Stomach (tissue), 9 donors: Measurements from ENCODE around the gene KLC3. TPM values are rescaled to one million over a fixed set of nuclear protein-coding genes. Genes with fewer than 3 reads are reported as not detected.

Experiments used
- DNase-seq, 2 donors: peaks; one replicate each; pipeline versions ENCODE4 v3.0.0 to v3.0.0-alpha.2; 2013 to 2019
- H3K27ac ChIP-seq, 5 donors: fragments of 200-600 bp in 4 of 5; sonication (generic) in 4 of 5; one replicate each; pipeline ENCODE4 v1.5.1; 2013 to 2019; ENCODE audit warnings: mild to moderate bottlenecking in 1 of 5, moderate library complexity in 1 of 5
- H3K27me3 ChIP-seq, 3 donors: fragments of 200-600 bp; sonication (generic); one replicate each; pipeline ENCODE4 v1.5.1; 2017 to 2019; ENCODE audit warnings: mixed run types in 1 of 3
- H3K36me3 ChIP-seq, 4 donors: fragments of 200-600 bp; sonication (generic); 1 replicate in 3 of 4; 2 replicates in 1 of 4; pipeline ENCODE4 v1.5.1; 2016 to 2019
- H3K4me1 ChIP-seq, 4 donors: fragments of 200-600 bp; sonication (generic); one replicate each; pipeline ENCODE4 v1.5.1; 2016 to 2019
- H3K4me3 ChIP-seq, 4 donors: fragments of 200-600 bp; sonication (generic) in 3 of 4; one replicate each; pipeline ENCODE4 v1.5.1; 2016 to 2019; ENCODE audit warnings: mild to moderate bottlenecking in 1 of 4
- H3K9me3 ChIP-seq, 4 donors: fragments of 200-600 bp; sonication (generic); one replicate each; pipeline ENCODE4 v1.5.1; 2016 to 2019
- EP300 ChIP-seq: sonication (generic); formaldehyde crosslinking; IDR thresholded peaks from one replicate; pipeline ENCODE4 v1.6.1; 2017; ENCODE audit warnings: antibody characterized with exemption
- POLR2A ChIP-seq, 4 donors: fragments of 450-650 bp; IDR thresholded peaks; one replicate each; pipeline ENCODE4 v1.6.1; 2016; ENCODE audit warnings: antibody characterized with exemption in 4 of 4, control low read depth in 2 of 4, mild to moderate bottlenecking in 1 of 4, moderate library complexity in 1 of 4
- POLR2AphosphoS5 ChIP-seq, 3 donors: sonication (generic); formaldehyde crosslinking; IDR thresholded peaks; one replicate each; pipeline ENCODE4 v1.6.1; 2016; ENCODE audit warnings: antibody characterized with exemption in 3 of 3
- WGBS, 5 donors: extraction: QIAGEN DNeasy Blood & Tissue Kit in 3 of 5; methylation state at CpG; one replicate each; pipeline versions ENCODE4 v1.1.5 to v1.1.7; 2013 to 2018; 5-methylcytosine and 5-hydroxymethylcytosine counted together
- intact Hi-C: fragments of 100-400 bp; cut with DNase I; formaldehyde crosslinking; loops from one replicate; pipeline ENCODE4 v1.15.1; 2023; ENCODE audit warnings: low total_unique reads
- polyA plus RNA-seq, 3 donors: library from polyadenylated mRNA; stranded (reverse); fragments of 200-250 nt; gene quantifications; one replicate each; pipeline ENCODE4 v1.2.3, GENCODE V29; 2013
- total RNA-seq, 5 donors: library from RNA; depleted of rRNA; stranded (reverse); fragments of >200 nt; gene quantifications; one replicate each; pipeline versions ENCODE4 v1.1.0 to v1.2.3, GENCODE V29; 2014 to 2016
- TF ChIP-seq, protein P1 (sequence below), 7 experiments: fragments of 450-650 bp in 4 of 7; fragments of 200-600 bp in 3 of 7; sonication (generic) in 3 of 7; IDR thresholded peaks; one replicate each; pipeline ENCODE4 v1.5.1; 2016 to 2019; ENCODE audit warnings: antibody characterized with exemption in 7 of 7, control low read depth in 2 of 7, mild to moderate bottlenecking in 1 of 7
- donor health status: healthy with polysubstance abuse.
- donor health status: Bipolar disorder and iron deficiency.
- donor health status: healthy.

KLC3 gene
- total and polyA plus RNA-seq, 8 donors, result 0.61 to 7.0 (median 0.99) TPM; not detected in 4

DNA sequence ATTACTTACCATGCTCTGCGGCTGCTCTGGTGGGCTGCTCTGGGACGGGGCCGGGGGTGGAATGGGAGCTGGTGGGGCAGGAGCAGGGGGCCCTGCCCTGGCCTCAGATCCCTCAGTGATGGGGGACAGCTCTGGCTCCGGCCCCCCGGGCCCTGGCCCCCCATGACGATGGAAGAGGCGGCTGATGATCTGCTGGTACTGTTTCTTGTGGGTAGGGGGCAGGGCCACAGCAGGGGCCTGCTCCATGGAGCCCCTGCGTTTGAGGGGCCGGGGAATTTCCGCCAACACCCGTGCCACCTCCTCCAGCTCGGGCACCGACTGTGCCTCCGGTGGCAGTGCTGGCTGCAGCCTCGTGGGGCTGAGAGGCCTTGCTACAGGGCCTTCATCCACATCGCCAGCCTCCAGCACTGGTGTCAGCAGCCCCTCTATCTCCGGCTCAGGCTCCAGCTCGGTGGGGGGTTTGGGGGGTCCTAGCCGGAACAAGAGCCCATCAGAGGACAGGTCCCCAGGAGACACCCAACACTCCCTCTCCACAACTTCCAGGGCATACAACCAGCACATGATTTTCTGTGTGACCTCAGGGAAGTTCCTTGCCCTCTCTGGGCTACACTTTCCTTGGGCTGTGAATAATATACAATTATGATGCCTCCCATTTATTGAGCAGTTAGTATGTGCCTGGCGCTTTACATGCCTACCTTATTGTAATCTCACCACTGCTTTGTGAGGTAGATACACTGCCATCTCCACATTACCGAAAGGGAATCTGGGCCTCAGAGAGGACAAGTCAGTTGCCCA lies 51.5 kb downstream of the KLC3 start:
- DNase-seq, result no peak
- no peaks in the 10 kb centered on the region for H3K9me3 ChIP-seq
- WGBS, 5 donors, result 94 to 96% (median 96%) methylated on average over 15 to 21 of the region's 21 CpGs

GRCh38 chr19:45395821-45396617 lies 55.5 kb downstream of the KLC3 start:
- Histone ChIP-seq H3K27me3 (peaks cover 0 to 28% (median 5%) of the 10 kb centered on the region in 3 donors), H3K27ac (no peak overlapping the region), H3K4me1 (peaks cover 9 to 17% (median 13%) of the 10 kb centered on the region in 4 donors), H3K4me3 (no peak overlapping the region), H3K36me3 (peaks cover 4 to 26% (median 22%) of the 10 kb centered on the region in 4 donors), H3K9me3 (no peaks in the 10 kb centered on the region)
- 64 to 76% (median 74%) methylated on average over 48 to 59 of the region's 59 CpGs for WGBS, 5 donors
- TF ChIP-seq EP300 (no peak), POLR2A (IDR thresholded peaks at IDR 0.05) (no peak), POLR2AphosphoS5 (IDR thresholded peaks at IDR 0.05) (no peak)
- TF ChIP-seq, protein P1, sequence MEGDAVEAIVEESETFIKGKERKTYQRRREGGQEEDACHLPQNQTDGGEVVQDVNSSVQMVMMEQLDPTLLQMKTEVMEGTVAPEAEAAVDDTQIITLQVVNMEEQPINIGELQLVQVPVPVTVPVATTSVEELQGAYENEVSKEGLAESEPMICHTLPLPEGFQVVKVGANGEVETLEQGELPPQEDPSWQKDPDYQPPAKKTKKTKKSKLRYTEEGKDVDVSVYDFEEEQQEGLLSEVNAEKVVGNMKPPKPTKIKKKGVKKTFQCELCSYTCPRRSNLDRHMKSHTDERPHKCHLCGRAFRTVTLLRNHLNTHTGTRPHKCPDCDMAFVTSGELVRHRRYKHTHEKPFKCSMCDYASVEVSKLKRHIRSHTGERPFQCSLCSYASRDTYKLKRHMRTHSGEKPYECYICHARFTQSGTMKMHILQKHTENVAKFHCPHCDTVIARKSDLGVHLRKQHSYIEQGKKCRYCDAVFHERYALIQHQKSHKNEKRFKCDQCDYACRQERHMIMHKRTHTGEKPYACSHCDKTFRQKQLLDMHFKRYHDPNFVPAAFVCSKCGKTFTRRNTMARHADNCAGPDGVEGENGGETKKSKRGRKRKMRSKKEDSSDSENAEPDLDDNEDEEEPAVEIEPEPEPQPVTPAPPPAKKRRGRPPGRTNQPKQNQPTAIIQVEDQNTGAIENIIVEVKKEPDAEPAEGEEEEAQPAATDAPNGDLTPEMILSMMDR (IDR thresholded peaks at IDR 0.05), result no peak
- no peak for DNase-seq
- intact Hi-C loops, result no loop called here

More for the DNA sequence above, 51.5 kb downstream of the KLC3 start:
- no peaks in the 10 kb centered on the region for H3K4me1 ChIP-seq
- no peak overlapping the region for H3K27ac ChIP-seq
- H3K27me3 ChIP-seq, result peaks cover 0 to 40% (median 5%) of the 10 kb centered on the region in 3 donors
- H3K36me3 ChIP-seq, result peaks cover 4 to 25% (median 22%) of the 10 kb centered on the region in 4 donors
- intact Hi-C loops, result no loop called here
- TF ChIP-seq POLR2A (IDR thresholded peaks at IDR 0.05) (no peak), POLR2AphosphoS5 (IDR thresholded peaks at IDR 0.05) (no peak), EP300 (no peak)
- TF ChIP-seq, protein P1 (IDR thresholded peaks at IDR 0.05), result no peak
- no peak overlapping the region for H3K4me3 ChIP-seq

DNA sequence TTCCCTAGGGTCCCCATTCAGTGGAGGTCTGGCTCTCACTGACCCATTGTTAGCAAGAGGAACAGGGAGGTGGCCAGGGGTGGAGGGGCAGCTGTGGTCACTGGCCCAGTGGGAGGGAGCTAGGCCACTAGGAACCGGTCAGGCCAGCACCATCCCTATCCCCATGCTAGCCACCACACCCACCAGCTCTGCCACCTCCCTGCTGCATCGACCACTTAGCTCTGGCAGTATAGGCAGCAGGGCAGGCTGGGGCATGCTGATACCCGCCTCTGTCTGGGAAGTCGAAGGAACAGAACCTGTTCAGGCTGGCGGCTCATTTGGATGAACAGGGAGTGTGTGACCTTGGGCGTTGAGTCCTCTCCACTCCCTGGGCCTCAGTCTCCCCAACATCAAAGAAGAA lies 59.6 kb downstream of the KLC3 start:
- H3K4me1 ChIP-seq, result peaks cover 34 to 48% (median 42%) of the 10 kb centered on the region in 4 donors
- DNase-seq, result no peak
- no peak overlapping the region for H3K4me3 ChIP-seq
- intact Hi-C loops, result no loop called here
- no peak for TF ChIP-seq POLR2AphosphoS5 (IDR thresholded peaks at IDR 0.05)
- no peak for TF ChIP-seq EP300
- no peak for TF ChIP-seq POLR2A (IDR thresholded peaks at IDR 0.05)
- TF ChIP-seq, protein P1 (IDR thresholded peaks at IDR 0.05), result no peak
- peaks cover 0 to 54% (median 18%) of the 10 kb centered on the region in 3 donors for H3K27me3 ChIP-seq
- no peaks in the 10 kb centered on the region for H3K9me3 ChIP-seq
- H3K36me3 ChIP-seq, result peaks cover 4 to 20% (median 18%) of the 10 kb centered on the region in 4 donors
- H3K27ac ChIP-seq, result no peak overlapping the region
- WGBS, 5 donors, result 73 to 88% (median 85%) methylated on average over 5 to 6 of the region's 6 CpGs

Other genes starting within 250 kb of the KLC3 start
- gene PPP1R37, start 247.6 kb upstream of the KLC3 start, total RNA-seq, result 100 to 1,000 TPM in 1 of 5 donors, 10 to 100 TPM in 4; 25.7 to 268 (median 55.4) TPM
- 10 to 100 TPM; 32.4 to 95.8 (median 39.7) TPM for gene PPP1R37, start 247.6 kb upstream of the KLC3 start, polyA plus RNA-seq
- gene NKPD1, start 179.8 kb upstream of the KLC3 start, total RNA-seq, result not detected
- gene NKPD1, start 179.8 kb upstream of the KLC3 start, polyA plus RNA-seq, result under 1 TPM in 1 of 3 donors, not detected in 2; 0.20 TPM
- 10 to 100 TPM in 3 of 5 donors, 1 to 10 TPM in 1, not detected in 1; 8.7 to 40.7 (median 27.8) TPM for gene TRAPPC6A, start 162.5 kb upstream of the KLC3 start, total RNA-seq
- gene TRAPPC6A, start 162.5 kb upstream of the KLC3 start, polyA plus RNA-seq, result 10 to 100 TPM; 53.5 to 59.4 (median 58.1) TPM
- 10 to 100 TPM in 2 of 5 donors, 1 to 10 TPM in 3; 3.1 to 71.0 (median 8.3) TPM for gene BLOC1S3, start 162.0 kb upstream of the KLC3 start, total RNA-seq
- gene BLOC1S3, start 162.0 kb upstream of the KLC3 start, polyA plus RNA-seq, result 1 to 10 TPM; 3.5 to 7.5 (median 4.3) TPM
- 10 to 100 TPM in 1 of 5 donors, 1 to 10 TPM in 1, under 1 TPM in 2, not detected in 1; 0.72 to 20.6 (median 1.0) TPM for gene EXOC3L2, start 95.3 kb upstream of the KLC3 start, total RNA-seq
- gene EXOC3L2, start 95.3 kb upstream of the KLC3 start, polyA plus RNA-seq, result 1 to 10 TPM; 1.1 to 2.9 (median 1.9) TPM
- gene MARK4, start 89.5 kb upstream of the KLC3 start, total RNA-seq, result 100 to 1,000 TPM in 1 of 5 donors, 10 to 100 TPM in 3, 1 to 10 TPM in 1; 8.8 to 120 (median 21.8) TPM
- gene MARK4, start 89.5 kb upstream of the KLC3 start, polyA plus RNA-seq, result 10 to 100 TPM; 12.6 to 16.2 (median 14.6) TPM
- 10 to 100 TPM in 1 of 5 donors, 1 to 10 TPM in 2, not detected in 2; 4.1 to 10.8 (median 6.2) TPM for gene CKM, start 17.9 kb upstream of the KLC3 start, total RNA-seq
- 10 to 100 TPM; 10.9 to 58.5 (median 11.3) TPM for gene CKM, start 17.9 kb upstream of the KLC3 start, polyA plus RNA-seq
- 10 to 100 TPM in 3 of 5 donors, 1 to 10 TPM in 2; 5.3 to 77.3 (median 12.0) TPM for gene ERCC2, start 29.8 kb downstream of the KLC3 start, total RNA-seq
- gene ERCC2, start 29.8 kb downstream of the KLC3 start, polyA plus RNA-seq, result 10 to 100 TPM in 1 of 3 donors, 1 to 10 TPM in 2; 6.2 to 10.5 (median 6.9) TPM
- 10 to 100 TPM in 3 of 5 donors, 1 to 10 TPM in 2; 2.4 to 44.9 (median 28.0) TPM for gene PPP1R13L, start 64.3 kb downstream of the KLC3 start, total RNA-seq
- gene PPP1R13L, start 64.3 kb downstream of the KLC3 start, polyA plus RNA-seq, result 100 to 1,000 TPM in 1 of 3 donors, 10 to 100 TPM in 1, 1 to 10 TPM in 1; 9.2 to 120 (median 11.8) TPM
- gene POLR1G, start 65.9 kb downstream of the KLC3 start, total RNA-seq, result 1 to 10 TPM in 2 of 5 donors, under 1 TPM in 1, not detected in 2; 0.55 to 5.9 (median 2.2) TPM
- gene POLR1G, start 65.9 kb downstream of the KLC3 start, polyA plus RNA-seq, result 1 to 10 TPM; 1.8 to 7.2 (median 3.4) TPM
- gene ERCC1, start 83.2 kb downstream of the KLC3 start, total RNA-seq, result 10 to 100 TPM in 4 of 5 donors, 1 to 10 TPM in 1; 7.8 to 79.3 (median 36.9) TPM
- 10 to 100 TPM; 53.9 to 66.9 (median 54.6) TPM for gene ERCC1, start 83.2 kb downstream of the KLC3 start, polyA plus RNA-seq
- gene FOSB, start 127.2 kb downstream of the KLC3 start, total RNA-seq, result 10 to 100 TPM in 2 of 5 donors, 1 to 10 TPM in 3; 1.2 to 76.8 (median 5.5) TPM
- gene FOSB, start 127.2 kb downstream of the KLC3 start, polyA plus RNA-seq, result 10 to 100 TPM in 2 of 3 donors, 1 to 10 TPM in 1; 6.9 to 20.9 (median 11.1) TPM
- 10 to 100 TPM in 2 of 5 donors, 1 to 10 TPM in 2, not detected in 1; 2.0 to 37.3 (median 10.6) TPM for gene RTN2, start 156.3 kb downstream of the KLC3 start, total RNA-seq
- gene RTN2, start 156.3 kb downstream of the KLC3 start, polyA plus RNA-seq, result 1 to 10 TPM; 4.7 to 9.3 (median 7.9) TPM
- gene PPM1N, start 157.7 kb downstream of the KLC3 start, total RNA-seq, result 1 to 10 TPM in 1 of 5 donors, under 1 TPM in 1, not detected in 3; 0.92 to 1.6 TPM
- 1 to 10 TPM; 1.9 to 5.2 (median 4.9) TPM for gene PPM1N, start 157.7 kb downstream of the KLC3 start, polyA plus RNA-seq
- gene VASP, start 166.7 kb downstream of the KLC3 start, total RNA-seq, result 100 to 1,000 TPM in 3 of 5 donors, 10 to 100 TPM in 2; 48.4 to 280 (median 119) TPM
- gene VASP, start 166.7 kb downstream of the KLC3 start, polyA plus RNA-seq, result 100 to 1,000 TPM in 1 of 3 donors, 10 to 100 TPM in 2; 62.8 to 149 (median 76.0) TPM
- gene OPA3, start 244.1 kb downstream of the KLC3 start, total RNA-seq, result 10 to 100 TPM in 1 of 5 donors, 1 to 10 TPM in 3, under 1 TPM in 1; under 0.01 to 27.5 (median 3.7) TPM
- gene OPA3, start 244.1 kb downstream of the KLC3 start, polyA plus RNA-seq, result 1 to 10 TPM; 2.9 to 5.5 (median 4.9) TPM